CD8-positive, alpha-beta memory T cell (primary cell): Measurements from ENCODE around the gene CDHR3. TPM values are rescaled to one million over a fixed set of nuclear protein-coding genes. Genes with fewer than 3 reads are reported as not detected.
A peak's percentile ranks its signal among the peaks of the same experiment; 100 is the strongest.

Source experiments
- CTCF ChIA-PET: fragments of 350-600 bp; sonication (Branson Sonifier 250); formaldehyde crosslinking; loops from one replicate; lab custom pipeline; 2021; ENCODE audit warnings: antibody characterized with exemption; lab: Charles Lee
- POLR2A ChIA-PET: fragments of 350-600 bp; sonication (Branson Sonifier 250); formaldehyde crosslinking; loops from one replicate; lab custom pipeline; 2021; ENCODE audit warnings: antibody characterized with exemption; lab: Charles Lee
- DNase-seq, 5 donors: peaks; one replicate each; pipeline versions ENCODE4 v3.0.0 to v3.0.0-alpha.2; 2020 to 2022; ENCODE audit warnings: mixed read lengths in 1 of 5
- H3K27ac ChIP-seq: one replicate; pipeline ENCODE4 v1.7.0; 2013; ENCODE audit warnings: low read depth, mild to moderate bottlenecking, low read length, moderate library complexity
- H3K27me3 ChIP-seq: 2 replicates; pipeline ENCODE4 v1.7.0; 2013; ENCODE audit warnings: low read length, mild to moderate bottlenecking; ENCODE audit not compliant: insufficient read depth, poor library complexity, severe bottlenecking
- H3K36me3 ChIP-seq: 2 replicates; pipeline ENCODE4 v1.7.0; 2013; ENCODE audit warnings: mild to moderate bottlenecking, low read length, moderate library complexity; ENCODE audit not compliant: insufficient read depth
- H3K4me1 ChIP-seq: 2 replicates; pipeline ENCODE4 v1.7.0; 2013; ENCODE audit warnings: mild to moderate bottlenecking, low read length, moderate library complexity; ENCODE audit not compliant: insufficient read depth
- H3K4me3 ChIP-seq: 2 replicates; pipeline ENCODE4 v1.7.0; 2013; ENCODE audit warnings: mild to moderate bottlenecking, low read length
- H3K9me3 ChIP-seq: 2 replicates; pipeline ENCODE4 v1.7.0; 2013; ENCODE audit warnings: mild to moderate bottlenecking, low read length
- H3K27ac Mint-ChIP-seq, 8 donors: one replicate each; pipeline ENCODE4 v1.8.0; 2020 to 2021; ENCODE audit warnings: mixed read lengths in 8 of 8, mild to moderate bottlenecking in 6 of 8, inconsistent platforms in 3 of 8, moderate library complexity in 3 of 8
- H3K27me3 Mint-ChIP-seq, 2 donors: one replicate each; pipeline ENCODE4 v1.8.0; 2020 to 2021; ENCODE audit warnings: mixed read lengths in 2 of 2, mild to moderate bottlenecking in 1 of 2, moderate library complexity in 1 of 2
- H3K36me3 Mint-ChIP-seq, 3 donors: one replicate each; pipeline ENCODE4 v1.8.0; 2020 to 2021; ENCODE audit warnings: mixed read lengths in 3 of 3, inconsistent platforms in 1 of 3, mild to moderate bottlenecking in 1 of 3
- H3K4me1 Mint-ChIP-seq, 3 donors: one replicate each; pipeline ENCODE4 v1.8.0; 2020 to 2021; ENCODE audit warnings: mixed read lengths in 3 of 3, inconsistent platforms in 1 of 3, mild to moderate bottlenecking in 1 of 3
- H3K4me3 Mint-ChIP-seq, 7 donors: one replicate each; pipeline ENCODE4 v1.8.0; 2020 to 2021; ENCODE audit warnings: mixed read lengths in 7 of 7, mild to moderate bottlenecking in 6 of 7, moderate library complexity in 4 of 7, inconsistent platforms in 2 of 7
- H3K9me3 Mint-ChIP-seq, 5 donors: one replicate each; pipeline ENCODE4 v1.8.0; 2020 to 2022; ENCODE audit warnings: mixed read lengths in 5 of 5, mild to moderate bottlenecking in 3 of 5, moderate library complexity in 2 of 5, inconsistent platforms in 1 of 5
- polyA plus RNA-seq: library from polyadenylated mRNA; unstranded; fragments of 300-500 nt; fragmentation: Illumina TruSeq; gene quantifications from one replicate; pipeline ENCODE4 v1.2.3, GENCODE V29; 2021
- total RNA-seq, 2 experiments: library from RNA; stranded (reverse); gene quantifications; one replicate each; pipeline ENCODE4 v1.2.3, GENCODE V29; 2021

The CDHR3 gene
- total and polyA plus RNA-seq, 3 experiments from 2014 or later, result 0.55 to 1.7 (median 1.4) TPM

- ChIA-PET POLR2A (no interaction called here), CTCF (no interaction called here)
- Histone ChIP-seq H3K9me3 (no peaks in the 10 kb centered on the region), H3K4me3 (no peak overlapping the region), H3K27me3 (no peaks in the 10 kb centered on the region), H3K36me3 (no peaks in the 10 kb centered on the region), H3K4me1 (no peaks in the 10 kb centered on the region), H3K27ac (no peak overlapping the region)
- no peak for DNase-seq
- H3K27ac Mint-ChIP-seq, result no peak overlapping the region
- no peak overlapping the region for H3K4me3 Mint-ChIP-seq
- no peaks in the 10 kb centered on the region for H3K4me1 Mint-ChIP-seq
- H3K9me3 Mint-ChIP-seq, result no peaks in the 10 kb centered on the region
- peaks cover 0 to 7% of the 10 kb centered on the region in 2 donors for H3K27me3 Mint-ChIP-seq
- no peaks in the 10 kb centered on the region for H3K36me3 Mint-ChIP-seq
Measured at GRCh38 chr7:105974471-105974870, 11.4 kb downstream of the CDHR3 start.

GRCh38 chr7:105975770-105976417, 12.8 kb downstream of the CDHR3 start:
- no peak for DNase-seq
- H3K4me1 ChIP-seq, result no peaks in the 10 kb centered on the region
- H3K27me3 Mint-ChIP-seq, result peaks cover 0 to 7% of the 10 kb centered on the region in 2 donors
- ChIA-PET POLR2A (no interaction called here), CTCF (no interaction called here)
- H3K4me1 Mint-ChIP-seq, result no peaks in the 10 kb centered on the region
- H3K9me3 ChIP-seq, result no peaks in the 10 kb centered on the region
- no peak overlapping the region for H3K4me3 Mint-ChIP-seq
- peak overlapping the region in 1 of 8 donors; percentile 15 for H3K27ac Mint-ChIP-seq
- H3K36me3 Mint-ChIP-seq, result peaks cover 0 to 1% (median 0%) of the 10 kb centered on the region in 3 donors
- H3K4me3 ChIP-seq, result no peak overlapping the region
- no peaks in the 10 kb centered on the region for H3K9me3 Mint-ChIP-seq
- no peak overlapping the region for H3K27ac ChIP-seq
- no peaks in the 10 kb centered on the region for H3K27me3 ChIP-seq
- H3K36me3 ChIP-seq, result no peaks in the 10 kb centered on the region

- H3K27me3 ChIP-seq, result no peaks in the 10 kb centered on the region
- H3K4me1 ChIP-seq, result no peaks in the 10 kb centered on the region
- Mint-ChIP-seq H3K27me3 (peaks cover 3 to 8% of the 10 kb centered on the region in 2 donors), H3K4me3 (no peak overlapping the region), H3K4me1 (no peaks in the 10 kb centered on the region), H3K9me3 (no peaks in the 10 kb centered on the region), H3K36me3 (peaks cover 0 to 1% (median 0%) of the 10 kb centered on the region in 3 donors), H3K27ac (no peak overlapping the region)
- H3K4me3 ChIP-seq, result no peak overlapping the region
- H3K9me3 ChIP-seq, result no peaks in the 10 kb centered on the region
- H3K27ac ChIP-seq, result no peak overlapping the region
- POLR2A ChIA-PET, result no interaction called here
- CTCF ChIA-PET, result no interaction called here
- no peaks in the 10 kb centered on the region for H3K36me3 ChIP-seq
- no peak for DNase-seq
Measured at GRCh38 chr7:105976868-105977267, 13.8 kb downstream of the CDHR3 start.

DNA sequence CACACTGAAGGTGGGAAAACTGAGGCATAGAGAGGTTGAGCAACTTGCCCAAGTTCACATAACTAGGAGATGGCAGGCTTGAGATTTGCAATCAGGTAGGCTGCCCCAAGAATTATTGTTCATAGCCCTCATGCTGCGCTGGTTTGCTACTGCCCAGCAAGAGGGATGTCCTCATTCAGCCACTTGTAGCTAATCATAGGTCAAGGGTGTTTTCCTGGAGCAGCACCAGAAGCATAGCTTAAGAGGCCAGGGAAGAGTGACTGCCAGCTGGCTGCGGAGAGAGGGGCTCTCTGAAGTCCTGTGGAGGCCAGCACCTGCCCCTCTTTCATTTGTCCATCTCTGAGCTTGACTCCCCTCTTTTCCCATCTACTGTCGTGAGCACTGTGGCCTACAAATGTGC, 15.0 kb downstream of the CDHR3 start:
- CTCF ChIA-PET, result no interaction called here
- H3K27me3 ChIP-seq, result no peaks in the 10 kb centered on the region
- H3K27ac ChIP-seq, result no peak overlapping the region
- H3K9me3 ChIP-seq, result no peaks in the 10 kb centered on the region
- no peaks in the 10 kb centered on the region for H3K4me1 ChIP-seq
- H3K4me3 Mint-ChIP-seq, result no peak overlapping the region
- H3K36me3 ChIP-seq, result no peaks in the 10 kb centered on the region
- no peaks in the 10 kb centered on the region for H3K4me1 Mint-ChIP-seq
- H3K27me3 Mint-ChIP-seq, result peaks cover 6 to 7% of the 10 kb centered on the region in 2 donors
- H3K27ac Mint-ChIP-seq, result no peak overlapping the region
- H3K4me3 ChIP-seq, result no peak overlapping the region
- POLR2A ChIA-PET, result no interaction called here
- H3K36me3 Mint-ChIP-seq, result peaks cover 0 to 1% (median 0%) of the 10 kb centered on the region in 3 donors
- DNase-seq, result no peak
- H3K9me3 Mint-ChIP-seq, result no peaks in the 10 kb centered on the region

GRCh38 chr7:105978974-105979373, 15.9 kb downstream of the CDHR3 start:
- no peak for DNase-seq
- Mint-ChIP-seq H3K27ac (peak overlapping the region in 1 of 8 donors; percentile 39), H3K9me3 (no peaks in the 10 kb centered on the region), H3K36me3 (peaks cover 0 to 1% (median 0%) of the 10 kb centered on the region in 3 donors), H3K27me3 (peaks cover 8 to 14% of the 10 kb centered on the region in 2 donors), H3K4me3 (no peak overlapping the region), H3K4me1 (no peaks in the 10 kb centered on the region)
- no peaks in the 10 kb centered on the region for H3K27me3 ChIP-seq
- no peaks in the 10 kb centered on the region for H3K9me3 ChIP-seq
- H3K4me1 ChIP-seq, result no peaks in the 10 kb centered on the region
- CTCF ChIA-PET, result no interaction called here
- H3K27ac ChIP-seq, result no peak overlapping the region
- no peaks in the 10 kb centered on the region for H3K36me3 ChIP-seq
- POLR2A ChIA-PET, result no interaction called here
- H3K4me3 ChIP-seq, result no peak overlapping the region

GRCh38 chr7:105979405-105979804, 16.3 kb downstream of the CDHR3 start:
- Histone ChIP-seq H3K9me3 (no peaks in the 10 kb centered on the region), H3K4me3 (no peak overlapping the region), H3K27ac (no peak overlapping the region), H3K4me1 (no peaks in the 10 kb centered on the region), H3K27me3 (no peaks in the 10 kb centered on the region), H3K36me3 (no peaks in the 10 kb centered on the region)
- no peaks in the 10 kb centered on the region for H3K9me3 Mint-ChIP-seq
- POLR2A ChIA-PET, result no interaction called here
- peaks cover 8 to 16% of the 10 kb centered on the region in 2 donors for H3K27me3 Mint-ChIP-seq
- H3K36me3 Mint-ChIP-seq, result peaks cover 0 to 1% (median 0%) of the 10 kb centered on the region in 3 donors
- DNase-seq, result no peak
- H3K4me3 Mint-ChIP-seq, result no peak overlapping the region
- H3K27ac Mint-ChIP-seq, result peak overlapping the region in 1 of 8 donors; percentile 39
- CTCF ChIA-PET, result interaction anchor here (0.9 kb wide), 1 partner anchor 19 kb away, joined by 3 read pairs; no protein-coding TSS in a partner anchor
- no peaks in the 10 kb centered on the region for H3K4me1 Mint-ChIP-seq

DNA sequence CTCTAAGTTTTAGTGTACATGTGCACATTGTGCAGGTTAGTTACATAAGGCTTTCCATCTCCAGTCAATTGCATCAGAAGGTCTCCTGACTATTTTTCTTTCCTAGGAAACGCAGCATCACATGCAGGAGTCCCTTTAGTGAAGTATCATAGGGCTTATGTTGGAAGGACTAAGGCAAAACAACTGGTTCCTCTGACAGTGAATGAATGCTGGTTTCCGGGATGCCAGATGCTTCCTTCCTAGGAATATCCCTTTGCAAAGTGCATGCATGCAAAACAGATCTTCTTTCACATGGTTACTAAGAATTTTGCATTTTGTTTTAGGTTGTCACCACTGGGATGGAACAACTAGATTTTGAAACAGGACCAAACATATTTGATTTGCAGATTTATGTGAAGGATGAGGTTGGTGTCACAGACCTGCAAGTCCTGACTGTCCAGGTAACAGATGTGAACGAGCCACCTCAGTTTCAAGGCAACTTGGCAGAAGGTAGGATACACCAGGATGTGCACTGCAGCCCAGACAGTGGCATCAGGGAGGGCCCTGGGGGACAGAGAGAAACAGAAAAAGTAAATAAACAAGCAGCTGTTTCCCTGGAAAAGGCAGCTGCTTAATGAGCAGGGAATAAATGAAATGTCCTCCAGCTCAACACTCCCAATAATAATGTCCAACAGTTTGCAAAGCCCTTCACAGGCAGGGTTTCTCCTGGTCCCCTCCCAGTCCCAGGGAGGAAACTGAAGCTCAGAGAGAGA, 17.8 kb downstream of the CDHR3 start:
- ChIA-PET CTCF (interaction anchor here (1.0 to 2.4 kb wide), 3 partner anchors 11 to 219 kb away, joined by 3 to 5 read pairs (median 3); no protein-coding TSS in a partner anchor), POLR2A (no interaction called here)
- Mint-ChIP-seq H3K4me1 (no peaks in the 10 kb centered on the region), H3K27ac (no peak overlapping the region), H3K27me3 (peaks cover 8 to 16% of the 10 kb centered on the region in 2 donors), H3K4me3 (no peak overlapping the region), H3K9me3 (no peaks in the 10 kb centered on the region), H3K36me3 (peaks cover 0 to 1% (median 0%) of the 10 kb centered on the region in 3 donors)
- no peak overlapping the region for H3K27ac ChIP-seq
- no peaks in the 10 kb centered on the region for H3K27me3 ChIP-seq
- DNase-seq, result no peak
- H3K36me3 ChIP-seq, result no peaks in the 10 kb centered on the region
- H3K4me1 ChIP-seq, result no peaks in the 10 kb centered on the region
- H3K9me3 ChIP-seq, result no peaks in the 10 kb centered on the region
- no peak overlapping the region for H3K4me3 ChIP-seq

GRCh38 chr7:105982388-105982787, 19.3 kb downstream of the CDHR3 start:
- Mint-ChIP-seq H3K36me3 (peaks cover 0 to 1% (median 0%) of the 10 kb centered on the region in 3 donors), H3K9me3 (no peaks in the 10 kb centered on the region), H3K27ac (no peak overlapping the region), H3K4me3 (no peak overlapping the region), H3K4me1 (no peaks in the 10 kb centered on the region), H3K27me3 (peaks cover 8 to 16% of the 10 kb centered on the region in 2 donors)
- H3K9me3 ChIP-seq, result no peaks in the 10 kb centered on the region
- no peaks in the 10 kb centered on the region for H3K36me3 ChIP-seq
- POLR2A ChIA-PET, result interaction anchor here (0.7 kb wide), 1 partner anchor 138 kb away, joined by 6 read pairs; no protein-coding TSS in a partner anchor
- CTCF ChIA-PET, result interaction anchor here (1.1 to 2.4 kb wide), 2 partner anchors 10 to 103 kb away, joined by 4 to 5 read pairs; no protein-coding TSS in a partner anchor
- H3K4me3 ChIP-seq, result no peak overlapping the region
- DNase-seq, result no peak
- H3K4me1 ChIP-seq, result no peaks in the 10 kb centered on the region
- no peaks in the 10 kb centered on the region for H3K27me3 ChIP-seq
- H3K27ac ChIP-seq, result no peak overlapping the region
